Measurements from ENCODE around the gene SNCA. TPM values are rescaled to one million over a fixed set of nuclear protein-coding genes. Genes with fewer than 3 reads are reported as not detected.
A peak's percentile ranks its signal among the peaks of the same experiment; 100 is the strongest.

SNCA gene
- 18.4 TPM for polyA plus RNA-seq (2013, experiment 1 of 4)
- polyA plus RNA-seq (2013, experiment 2 of 4) = 13.3 TPM
- 15.7 TPM for polyA plus RNA-seq (2013, experiment 3 of 4)
- polyA plus RNA-seq (2013, experiment 4 of 4) = 16.1 TPM

- Histone ChIP-seq H3K27ac (ENCODE audit: insufficient read depth, low read depth, low read length, poor library complexity, severe bottlenecking) (peak within 1 kb of the TSS; percentile 9), H3K27me3 (ENCODE audit: control insufficient read depth, insufficient read depth, low read length, poor library complexity, severe bottlenecking) (peaks cover 9% of the 10 kb centered on the region), H3K4me3 (ENCODE audit: insufficient read depth, low read depth, low read length) (peak within 1 kb of the TSS; percentile 60), H3K9me3 (ENCODE audit: control insufficient read depth, low read length) (no peaks in the 10 kb centered on the region), H3K36me3 (ENCODE audit: control insufficient read depth, insufficient read depth, low read length) (no peaks in the 10 kb centered on the region), H3K4me1 (ENCODE audit: control insufficient read depth, insufficient read depth, low read length) (no peaks in the 10 kb centered on the region)
- WGBS, 2 experiments = 0 to 1% methylated on average over 48 of the region's 48 CpGs
These were observed at the start of gene SNCA for GRCh38 chr4:89836897-89837384. Gene SNCA (minus strand): TSS chr4:89837161. CDS start chr4:89835667, 1,494 bp downstream.

- H3K27me3 ChIP-seq (ENCODE audit: control insufficient read depth, insufficient read depth, low read length, poor library complexity, severe bottlenecking) = no peaks in the 10 kb centered on the region
- 26 to 53% methylated on average over 3 to 4 of the region's 4 CpGs for WGBS, 2 experiments
- peaks cover 21% of the 10 kb centered on the region for H3K4me1 ChIP-seq (ENCODE audit: control insufficient read depth, insufficient read depth, low read length)
- no peaks in the 10 kb centered on the region for H3K36me3 ChIP-seq (ENCODE audit: control insufficient read depth, insufficient read depth, low read length)
- peak overlapping the region; percentile 29 for H3K4me3 ChIP-seq (ENCODE audit: insufficient read depth, low read depth, low read length)
- H3K27ac ChIP-seq (ENCODE audit: insufficient read depth, low read depth, low read length, poor library complexity, severe bottlenecking) = peak overlapping the region; percentile 6
- no peaks in the 10 kb centered on the region for H3K9me3 ChIP-seq (ENCODE audit: control insufficient read depth, low read length)
These were observed 42.3 kb upstream of the SNCA start for GRCh38 chr4:89879215-89879614.

DNA sequence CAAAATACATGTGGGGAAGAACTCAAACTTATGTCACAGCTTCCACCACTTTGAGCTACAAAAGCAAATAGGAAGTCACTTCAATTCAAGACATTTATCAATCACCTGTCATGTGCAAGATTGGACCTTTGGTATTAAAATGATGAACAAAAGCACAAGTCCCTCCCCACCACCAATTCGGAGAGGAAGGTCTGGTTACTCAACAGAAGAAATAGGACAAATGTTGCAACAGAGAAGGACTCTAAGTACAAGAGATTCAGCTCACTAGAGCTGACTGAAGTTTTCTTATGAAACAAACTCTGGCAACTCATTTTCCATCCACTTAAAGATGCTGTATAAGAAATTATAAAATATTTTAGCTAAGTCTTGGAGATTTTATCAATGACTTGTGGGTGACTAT lies 41.6 kb upstream of the SNCA start:
- Histone ChIP-seq H3K36me3 (ENCODE audit: control insufficient read depth, insufficient read depth, low read length) (no peaks in the 10 kb centered on the region), H3K27me3 (ENCODE audit: control insufficient read depth, insufficient read depth, low read length, poor library complexity, severe bottlenecking) (no peaks in the 10 kb centered on the region), H3K27ac (ENCODE audit: insufficient read depth, low read depth, low read length, poor library complexity, severe bottlenecking) (peak overlapping the region; percentile 3), H3K9me3 (ENCODE audit: control insufficient read depth, low read length) (no peaks in the 10 kb centered on the region), H3K4me1 (ENCODE audit: control insufficient read depth, insufficient read depth, low read length) (peaks cover 21% of the 10 kb centered on the region), H3K4me3 (ENCODE audit: insufficient read depth, low read depth, low read length) (no peak overlapping the region)
- WGBS, 2 experiments = 80 to 95% methylated on average over 1 of the region's 1 CpG

DNA sequence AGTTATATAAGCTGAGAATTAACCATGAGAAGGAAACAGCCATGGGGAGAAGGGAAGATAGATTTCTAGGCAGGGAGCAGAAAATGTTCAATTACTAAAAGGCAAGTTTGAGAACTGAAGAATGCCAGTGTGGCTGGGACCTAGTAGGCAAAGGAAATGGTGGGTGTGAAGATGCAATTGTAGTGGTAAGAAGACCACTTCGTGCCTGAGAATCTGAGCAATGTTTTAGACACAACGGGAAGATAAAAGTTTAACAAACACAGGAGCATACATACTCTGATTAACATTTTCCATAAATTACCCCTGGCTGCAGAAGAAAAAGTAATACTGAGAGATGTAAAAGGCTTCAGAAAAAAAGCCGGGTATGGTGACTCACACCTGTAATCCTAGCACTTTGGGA lies 39.6 kb upstream of the SNCA start:
- no peak overlapping the region for H3K27ac ChIP-seq (ENCODE audit: insufficient read depth, low read depth, low read length, poor library complexity, severe bottlenecking)
- 94 to 99% methylated on average over 3 of the region's 3 CpGs for WGBS, 2 experiments
- peaks cover 21% of the 10 kb centered on the region for H3K4me1 ChIP-seq (ENCODE audit: control insufficient read depth, insufficient read depth, low read length)
- H3K36me3 ChIP-seq (ENCODE audit: control insufficient read depth, insufficient read depth, low read length) = no peaks in the 10 kb centered on the region
- no peaks in the 10 kb centered on the region for H3K9me3 ChIP-seq (ENCODE audit: control insufficient read depth, low read length)
- H3K27me3 ChIP-seq (ENCODE audit: control insufficient read depth, insufficient read depth, low read length, poor library complexity, severe bottlenecking) = no peaks in the 10 kb centered on the region
- H3K4me3 ChIP-seq (ENCODE audit: insufficient read depth, low read depth, low read length) = no peak overlapping the region

DNA sequence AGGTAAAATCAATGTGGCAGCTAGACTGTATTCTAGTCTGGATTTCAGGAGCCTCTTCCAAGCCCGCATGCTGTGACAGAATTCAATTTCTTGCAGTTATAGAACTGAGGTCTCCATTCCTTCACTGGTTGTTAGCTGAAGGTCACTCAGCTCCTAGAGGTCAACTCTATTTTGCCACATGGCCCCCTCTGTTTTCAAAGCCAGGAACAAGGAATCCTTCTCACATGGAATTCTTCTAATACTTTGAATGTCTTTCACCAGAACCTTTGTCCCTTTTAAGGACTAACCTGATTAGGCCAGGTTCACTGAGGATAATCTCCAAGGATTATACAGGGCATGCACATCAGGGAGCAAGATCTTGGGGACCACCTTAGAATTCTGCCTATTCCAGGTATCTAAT lies 34.2 kb upstream of the SNCA start:
- Histone ChIP-seq H3K4me1 (ENCODE audit: control insufficient read depth, insufficient read depth, low read length) (no peaks in the 10 kb centered on the region), H3K27ac (ENCODE audit: insufficient read depth, low read depth, low read length, poor library complexity, severe bottlenecking) (no peak overlapping the region), H3K36me3 (ENCODE audit: control insufficient read depth, insufficient read depth, low read length) (no peaks in the 10 kb centered on the region), H3K27me3 (ENCODE audit: control insufficient read depth, insufficient read depth, low read length, poor library complexity, severe bottlenecking) (no peaks in the 10 kb centered on the region), H3K9me3 (ENCODE audit: control insufficient read depth, low read length) (no peaks in the 10 kb centered on the region), H3K4me3 (ENCODE audit: insufficient read depth, low read depth, low read length) (no peak overlapping the region)
- 89 to 98% methylated on average over 1 of the region's 1 CpG for WGBS, 2 experiments

- Histone ChIP-seq H3K4me3 (ENCODE audit: insufficient read depth, low read depth, low read length) (no peak overlapping the region), H3K36me3 (ENCODE audit: control insufficient read depth, insufficient read depth, low read length) (no peaks in the 10 kb centered on the region), H3K27me3 (ENCODE audit: control insufficient read depth, insufficient read depth, low read length, poor library complexity, severe bottlenecking) (no peaks in the 10 kb centered on the region), H3K4me1 (ENCODE audit: control insufficient read depth, insufficient read depth, low read length) (no peaks in the 10 kb centered on the region), H3K9me3 (ENCODE audit: control insufficient read depth, low read length) (no peaks in the 10 kb centered on the region), H3K27ac (ENCODE audit: insufficient read depth, low read depth, low read length, poor library complexity, severe bottlenecking) (no peak overlapping the region)
- no CpG with 5 or more reads among the region's 2 CpGs for WGBS, 2 experiments
These were observed 32.1 kb upstream of the SNCA start for GRCh38 chr4:89868999-89869589.

- Histone ChIP-seq H3K4me3 (ENCODE audit: insufficient read depth, low read depth, low read length) (no peak overlapping the region), H3K27me3 (ENCODE audit: control insufficient read depth, insufficient read depth, low read length, poor library complexity, severe bottlenecking) (no peaks in the 10 kb centered on the region), H3K36me3 (ENCODE audit: control insufficient read depth, insufficient read depth, low read length) (no peaks in the 10 kb centered on the region), H3K9me3 (ENCODE audit: control insufficient read depth, low read length) (no peaks in the 10 kb centered on the region), H3K4me1 (ENCODE audit: control insufficient read depth, insufficient read depth, low read length) (no peaks in the 10 kb centered on the region), H3K27ac (ENCODE audit: insufficient read depth, low read depth, low read length, poor library complexity, severe bottlenecking) (no peak overlapping the region)
These were observed 31.3 kb upstream of the SNCA start for GRCh38 chr4:89868276-89868675.

- Histone ChIP-seq H3K4me3 (ENCODE audit: insufficient read depth, low read depth, low read length) (no peak overlapping the region), H3K9me3 (ENCODE audit: control insufficient read depth, low read length) (no peaks in the 10 kb centered on the region), H3K27ac (ENCODE audit: insufficient read depth, low read depth, low read length, poor library complexity, severe bottlenecking) (no peak overlapping the region), H3K27me3 (ENCODE audit: control insufficient read depth, insufficient read depth, low read length, poor library complexity, severe bottlenecking) (no peaks in the 10 kb centered on the region), H3K4me1 (ENCODE audit: control insufficient read depth, insufficient read depth, low read length) (no peaks in the 10 kb centered on the region), H3K36me3 (ENCODE audit: control insufficient read depth, insufficient read depth, low read length) (no peaks in the 10 kb centered on the region)
- WGBS, 2 experiments = 87 to 98% methylated on average over 5 of the region's 5 CpGs
These were observed 26.6 kb upstream of the SNCA start for GRCh38 chr4:89863533-89863932.

DNA sequence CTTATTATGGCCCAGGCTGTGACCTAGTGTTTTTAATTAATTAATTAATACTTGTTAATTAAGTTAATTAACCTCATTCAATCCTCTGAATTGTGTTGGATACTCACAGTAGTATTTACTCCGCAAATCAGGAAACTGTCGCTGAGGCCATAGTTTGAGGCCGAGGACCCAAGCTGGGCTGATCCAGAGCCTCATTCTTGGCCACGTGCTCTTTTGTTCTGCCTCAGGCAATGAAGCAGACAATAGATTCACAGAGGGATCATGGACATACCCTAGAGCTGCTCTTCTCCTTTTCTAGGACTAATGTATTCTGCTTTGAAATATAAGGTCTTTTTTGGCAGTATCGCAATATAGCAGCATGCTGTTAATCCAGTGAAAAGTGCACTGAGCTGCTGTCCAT lies 24.0 kb upstream of the SNCA start:
- no peaks in the 10 kb centered on the region for H3K4me1 ChIP-seq (ENCODE audit: control insufficient read depth, insufficient read depth, low read length)
- no peak overlapping the region for H3K27ac ChIP-seq (ENCODE audit: insufficient read depth, low read depth, low read length, poor library complexity, severe bottlenecking)
- no peaks in the 10 kb centered on the region for H3K27me3 ChIP-seq (ENCODE audit: control insufficient read depth, insufficient read depth, low read length, poor library complexity, severe bottlenecking)
- no peaks in the 10 kb centered on the region for H3K36me3 ChIP-seq (ENCODE audit: control insufficient read depth, insufficient read depth, low read length)
- no peak overlapping the region for H3K4me3 ChIP-seq (ENCODE audit: insufficient read depth, low read depth, low read length)
- H3K9me3 ChIP-seq (ENCODE audit: control insufficient read depth, low read length) = no peaks in the 10 kb centered on the region
- WGBS, 2 experiments = 71 to 77% methylated on average over 4 to 5 of the region's 5 CpGs

DNA sequence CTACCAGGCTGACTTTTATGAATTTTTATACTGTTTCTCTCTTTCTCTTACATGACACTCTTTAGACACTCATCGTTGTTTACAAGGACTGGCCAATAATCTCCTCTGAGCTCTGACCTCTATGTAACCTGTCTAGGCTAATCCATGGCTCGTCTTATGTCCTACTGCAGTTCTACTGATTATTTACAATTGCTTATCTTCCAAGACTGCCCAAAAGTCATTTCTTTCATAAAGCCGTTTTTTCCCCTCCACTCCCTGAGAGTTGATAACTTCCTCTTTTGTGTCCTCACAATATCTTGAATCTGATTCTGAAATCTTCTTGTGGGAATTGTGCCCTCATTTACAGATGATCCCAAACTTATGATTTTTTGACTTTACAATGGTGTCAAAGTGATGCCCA lies 18.3 kb upstream of the SNCA start:
- Histone ChIP-seq H3K27me3 (ENCODE audit: control insufficient read depth, insufficient read depth, low read length, poor library complexity, severe bottlenecking) (no peaks in the 10 kb centered on the region), H3K36me3 (ENCODE audit: control insufficient read depth, insufficient read depth, low read length) (no peaks in the 10 kb centered on the region), H3K4me3 (ENCODE audit: insufficient read depth, low read depth, low read length) (no peak overlapping the region), H3K9me3 (ENCODE audit: control insufficient read depth, low read length) (no peaks in the 10 kb centered on the region), H3K4me1 (ENCODE audit: control insufficient read depth, insufficient read depth, low read length) (no peaks in the 10 kb centered on the region), H3K27ac (ENCODE audit: insufficient read depth, low read depth, low read length, poor library complexity, severe bottlenecking) (no peak overlapping the region)
- 89 to 92% methylated on average over 3 of the region's 3 CpGs for WGBS, 2 experiments

Data from ectodermal cell (in vitro differentiated cells).